GM06990 (cell line): ENCODE results near the gene LRRC15.

ENCODE experiments used
- DNase-seq: peaks from one replicate; pipeline ENCODE4 v3.0.0-alpha.2; 2011; ENCODE audit not compliant: insufficient read length; ENCODE audit errors: extremely low read depth
- H3K27me3 ChIP-seq: replicated peaks from 2 replicates; pipeline ENCODE4 v1.6.0; 2011; ENCODE audit warnings: low read length; ENCODE audit not compliant: control insufficient read depth, insufficient read depth
- H3K36me3 ChIP-seq: 2 replicates; pipeline ENCODE4 v1.5.1; 2011; ENCODE audit warnings: low read length; ENCODE audit not compliant: control insufficient read depth, insufficient read depth
- H3K4me3 ChIP-seq: replicated peaks from 2 replicates; pipeline ENCODE4 v1.5.1; 2011; ENCODE audit warnings: low read depth, mild to moderate bottlenecking, control low read depth, low read length
- TF ChIP-seq, protein P1 (sequence below): IDR thresholded peaks from 2 replicates; pipeline ENCODE4 v1.5.1; 2011; ENCODE audit warnings: low read length, control low read depth, mild to moderate bottlenecking, inconsistent platforms; ENCODE audit not compliant: insufficient read depth, poor library complexity, severe bottlenecking

LRRC15 gene

DNA sequence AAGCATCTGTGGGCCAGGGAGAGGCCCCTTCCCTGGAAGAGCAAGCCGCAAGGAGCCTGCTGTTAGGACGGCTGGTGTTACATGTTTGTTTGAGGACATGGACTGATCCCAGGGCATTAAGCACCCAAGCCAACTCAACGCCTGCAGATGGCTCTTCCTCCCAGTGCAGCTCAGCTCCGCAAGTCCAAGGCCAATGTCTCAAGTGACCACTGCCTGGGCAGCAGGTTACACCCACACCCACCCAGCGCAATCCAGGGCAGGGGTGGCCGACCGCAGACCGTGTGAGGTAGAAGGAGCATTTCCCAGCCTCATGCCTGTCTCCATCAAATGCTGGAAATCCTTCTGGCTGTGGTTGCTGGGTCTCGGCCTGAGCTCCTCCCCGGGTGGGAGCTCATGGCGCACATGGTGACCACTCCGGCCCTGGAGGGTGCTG is 15.0 kb upstream of the LRRC15 start:
- no peak overlapping the region for H3K4me3 ChIP-seq
- H3K27me3 ChIP-seq = no peaks in the 10 kb centered on the region
- DNase-seq = no peak
- TF ChIP-seq, protein P1, sequence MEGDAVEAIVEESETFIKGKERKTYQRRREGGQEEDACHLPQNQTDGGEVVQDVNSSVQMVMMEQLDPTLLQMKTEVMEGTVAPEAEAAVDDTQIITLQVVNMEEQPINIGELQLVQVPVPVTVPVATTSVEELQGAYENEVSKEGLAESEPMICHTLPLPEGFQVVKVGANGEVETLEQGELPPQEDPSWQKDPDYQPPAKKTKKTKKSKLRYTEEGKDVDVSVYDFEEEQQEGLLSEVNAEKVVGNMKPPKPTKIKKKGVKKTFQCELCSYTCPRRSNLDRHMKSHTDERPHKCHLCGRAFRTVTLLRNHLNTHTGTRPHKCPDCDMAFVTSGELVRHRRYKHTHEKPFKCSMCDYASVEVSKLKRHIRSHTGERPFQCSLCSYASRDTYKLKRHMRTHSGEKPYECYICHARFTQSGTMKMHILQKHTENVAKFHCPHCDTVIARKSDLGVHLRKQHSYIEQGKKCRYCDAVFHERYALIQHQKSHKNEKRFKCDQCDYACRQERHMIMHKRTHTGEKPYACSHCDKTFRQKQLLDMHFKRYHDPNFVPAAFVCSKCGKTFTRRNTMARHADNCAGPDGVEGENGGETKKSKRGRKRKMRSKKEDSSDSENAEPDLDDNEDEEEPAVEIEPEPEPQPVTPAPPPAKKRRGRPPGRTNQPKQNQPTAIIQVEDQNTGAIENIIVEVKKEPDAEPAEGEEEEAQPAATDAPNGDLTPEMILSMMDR = no peak
- H3K36me3 ChIP-seq = no peaks in the 10 kb centered on the region

- H3K36me3 ChIP-seq = no peaks in the 10 kb centered on the region
- TF ChIP-seq, protein P1 = no peak
- no peak for DNase-seq
- H3K4me3 ChIP-seq = no peak overlapping the region
- no peaks in the 10 kb centered on the region; the same call in 1 of the 2 replicates for H3K27me3 ChIP-seq
Measured at GRCh38 chr3:194384156-194384555, 14.6 kb upstream of the LRRC15 start.

- no peak overlapping the region for H3K4me3 ChIP-seq
- TF ChIP-seq, protein P1 = no peak
- DNase-seq = no peak
- H3K36me3 ChIP-seq = no peaks in the 10 kb centered on the region
- H3K27me3 ChIP-seq = no peaks in the 10 kb centered on the region; the same call in 1 of the 2 replicates
Measured at GRCh38 chr3:194383276-194383940, 13.9 kb upstream of the LRRC15 start.

DNA sequence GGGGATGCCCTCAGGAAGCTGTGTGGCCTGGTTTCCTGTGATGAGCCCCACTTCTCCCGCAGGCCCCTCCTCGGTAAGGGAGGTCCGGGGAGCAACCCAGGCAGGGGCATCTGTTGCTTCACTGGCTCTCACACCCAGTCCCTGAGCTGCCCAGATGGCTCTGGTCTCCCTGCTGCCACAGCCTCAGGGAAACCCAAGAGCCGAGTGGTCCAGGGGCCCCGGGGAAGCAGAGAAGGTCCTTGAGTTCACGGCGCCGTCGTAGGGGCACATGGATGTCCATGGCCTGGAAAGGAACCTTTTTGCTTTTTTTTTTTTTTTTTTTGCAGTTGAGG is 13.3 kb upstream of the LRRC15 start:
- TF ChIP-seq, protein P1 = no peak
- Histone ChIP-seq H3K36me3 (no peaks in the 10 kb centered on the region), H3K27me3 (no peaks in the 10 kb centered on the region; the same call in 1 of the 2 replicates), H3K4me3 (no peak overlapping the region)
- DNase-seq = no peak

DNA sequence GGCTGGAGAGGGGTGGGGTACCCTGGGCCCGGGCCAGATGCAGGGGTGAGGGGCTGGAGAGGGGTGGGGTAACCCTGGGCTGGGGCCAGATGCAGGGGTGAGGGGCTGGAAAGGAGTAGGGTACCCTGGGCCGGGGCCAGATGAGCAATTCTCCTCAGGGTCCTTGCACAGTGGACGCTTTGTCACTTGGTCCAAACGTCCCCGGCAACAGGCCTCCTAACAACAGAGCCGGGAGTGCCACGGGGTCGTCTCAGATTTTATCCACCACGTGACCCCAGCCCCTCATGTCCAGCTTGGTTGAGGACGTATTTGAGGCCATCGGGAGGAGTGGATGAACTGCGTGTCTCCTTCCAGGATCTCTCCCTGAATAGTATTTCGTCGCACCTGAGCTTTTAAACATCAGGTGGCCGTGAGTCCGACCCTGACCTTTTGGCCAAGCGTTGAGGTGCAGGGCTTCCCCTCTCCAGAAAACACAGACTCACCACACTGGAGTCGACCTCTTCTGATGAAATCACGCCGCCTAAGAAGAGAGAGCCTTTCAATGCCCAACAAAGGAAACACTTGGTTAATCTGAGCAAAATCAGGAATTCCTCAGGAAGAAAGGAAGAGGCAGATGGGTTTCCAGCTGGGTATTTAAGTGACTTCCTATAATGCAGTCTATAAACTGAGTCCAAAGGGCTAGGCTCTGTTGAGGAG is 12.8 kb upstream of the LRRC15 start:
- DNase-seq = no peak
- Histone ChIP-seq H3K4me3 (no peak overlapping the region), H3K27me3 (no peaks in the 10 kb centered on the region; the same call in 1 of the 2 replicates), H3K36me3 (no peaks in the 10 kb centered on the region)
- TF ChIP-seq, protein P1 = no peak
